ENCODE data around the gene PLCB1.

DNA sequence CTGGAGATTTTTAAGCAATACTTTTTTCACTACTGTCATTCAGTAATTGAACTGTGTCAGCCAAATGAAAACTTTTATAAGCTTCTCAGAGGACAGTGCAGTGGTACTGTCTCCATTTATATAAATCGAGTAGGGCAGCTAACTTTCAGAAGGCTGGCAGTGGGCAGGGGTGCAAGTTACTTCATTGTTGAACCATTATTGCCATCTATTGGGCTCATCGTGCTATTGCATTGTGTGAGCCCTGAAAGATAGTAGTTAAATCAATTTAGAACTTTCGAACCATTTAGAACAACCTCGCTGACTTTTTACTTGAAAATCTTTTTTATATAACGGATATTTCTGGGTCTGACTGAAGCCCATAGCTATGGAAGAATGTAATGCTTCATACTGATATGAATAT, 589.0 kb downstream of the PLCB1 start:
- TF ChIP-seq, protein P1, sequence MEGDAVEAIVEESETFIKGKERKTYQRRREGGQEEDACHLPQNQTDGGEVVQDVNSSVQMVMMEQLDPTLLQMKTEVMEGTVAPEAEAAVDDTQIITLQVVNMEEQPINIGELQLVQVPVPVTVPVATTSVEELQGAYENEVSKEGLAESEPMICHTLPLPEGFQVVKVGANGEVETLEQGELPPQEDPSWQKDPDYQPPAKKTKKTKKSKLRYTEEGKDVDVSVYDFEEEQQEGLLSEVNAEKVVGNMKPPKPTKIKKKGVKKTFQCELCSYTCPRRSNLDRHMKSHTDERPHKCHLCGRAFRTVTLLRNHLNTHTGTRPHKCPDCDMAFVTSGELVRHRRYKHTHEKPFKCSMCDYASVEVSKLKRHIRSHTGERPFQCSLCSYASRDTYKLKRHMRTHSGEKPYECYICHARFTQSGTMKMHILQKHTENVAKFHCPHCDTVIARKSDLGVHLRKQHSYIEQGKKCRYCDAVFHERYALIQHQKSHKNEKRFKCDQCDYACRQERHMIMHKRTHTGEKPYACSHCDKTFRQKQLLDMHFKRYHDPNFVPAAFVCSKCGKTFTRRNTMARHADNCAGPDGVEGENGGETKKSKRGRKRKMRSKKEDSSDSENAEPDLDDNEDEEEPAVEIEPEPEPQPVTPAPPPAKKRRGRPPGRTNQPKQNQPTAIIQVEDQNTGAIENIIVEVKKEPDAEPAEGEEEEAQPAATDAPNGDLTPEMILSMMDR (conservative IDR thresholded peaks at IDR 0.05; ENCODE audit: low read depth, low read length), result peak; percentile 89
- TF ChIP-seq POLR2A (IDR thresholded peaks at IDR 0.05; ENCODE audit: low read depth, low read length), result peak; percentile 38; the same call in 1 of the 2 replicates
- TF ChIP-seq RFX5 (IDR thresholded peaks at IDR 0.05; ENCODE audit: low read depth, low read length), result no peak
- TF ChIP-seq, protein P2, sequence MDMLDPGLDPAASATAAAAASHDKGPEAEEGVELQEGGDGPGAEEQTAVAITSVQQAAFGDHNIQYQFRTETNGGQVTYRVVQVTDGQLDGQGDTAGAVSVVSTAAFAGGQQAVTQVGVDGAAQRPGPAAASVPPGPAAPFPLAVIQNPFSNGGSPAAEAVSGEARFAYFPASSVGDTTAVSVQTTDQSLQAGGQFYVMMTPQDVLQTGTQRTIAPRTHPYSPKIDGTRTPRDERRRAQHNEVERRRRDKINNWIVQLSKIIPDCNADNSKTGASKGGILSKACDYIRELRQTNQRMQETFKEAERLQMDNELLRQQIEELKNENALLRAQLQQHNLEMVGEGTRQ (IDR thresholded peaks at IDR 0.05; ENCODE audit: low read depth, low read length), result no peak
- TF ChIP-seq RAD21 (IDR thresholded peaks at IDR 0.05; ENCODE audit: low read length), result peak; percentile 93
- no peak for TF ChIP-seq MAZ (IDR thresholded peaks at IDR 0.05; ENCODE audit: borderline replicate concordance, low read depth, low read length)
- no peak for TF ChIP-seq MAFK (IDR thresholded peaks at IDR 0.05; ENCODE audit: low read depth, low read length)
